Thymus (tissue), 11 donors: ENCODE measurements around the gene BMI1. TPM values are rescaled to one million over a fixed set of nuclear protein-coding genes. Genes with fewer than 3 reads are reported as not detected.
A peak's percentile ranks its signal among the peaks of the same experiment; 100 is the strongest.
"Not testable (repeated sequence)": the region's sequence is repeated elsewhere in the genome, so short reads cannot be mapped to it uniquely, and the experiment has no call there.

Source experiments
- DNase-seq, 9 donors: peaks; one replicate each; pipeline ENCODE4 v3.0.0-alpha.2; 2013; ENCODE audit warnings: low spot score in 9 of 9, low read depth in 6 of 9, missing footprints in 1 of 9
- H3K27ac ChIP-seq, 2 donors: one replicate each; pipeline ENCODE4 v1.5.1; 2013; ENCODE audit warnings: control low read depth in 1 of 2, low read depth in 1 of 2, low read length in 1 of 2, mild to moderate bottlenecking in 1 of 2, moderate library complexity in 1 of 2
- H3K27me3 ChIP-seq, 2 donors: one replicate each; pipeline ENCODE4 v1.5.1; 2013; ENCODE audit warnings: low read length in 1 of 2; ENCODE audit not compliant: control insufficient read depth in 2 of 2, insufficient read depth in 1 of 2
- H3K36me3 ChIP-seq, 2 donors: one replicate each; pipeline ENCODE4 v1.5.1; 2013; ENCODE audit warnings: low read length in 1 of 2, mild to moderate bottlenecking in 1 of 2, moderate library complexity in 1 of 2; ENCODE audit not compliant: control insufficient read depth in 2 of 2, insufficient read depth in 2 of 2
- H3K4me1 ChIP-seq, 2 donors: one replicate each; pipeline ENCODE4 v1.5.1; 2013; ENCODE audit warnings: low read length in 2 of 2; ENCODE audit not compliant: control insufficient read depth in 2 of 2, insufficient read depth in 2 of 2
- H3K4me3 ChIP-seq, 2 donors: one replicate each; pipeline ENCODE4 v1.5.1; 2013; ENCODE audit warnings: low read length in 2 of 2, control low read depth in 1 of 2, mild to moderate bottlenecking in 1 of 2
- H3K9me3 ChIP-seq, 2 donors: one replicate each; pipeline ENCODE4 v1.5.1; 2013; ENCODE audit warnings: low read length in 1 of 2, mild to moderate bottlenecking in 1 of 2; ENCODE audit not compliant: control insufficient read depth in 2 of 2, insufficient read depth in 1 of 2
- WGBS: extraction: QIAGEN DNeasy Blood & Tissue Kit; methylation state at CpG from one replicate; pipeline ENCODE4 v1.1.7; 2013; 5-methylcytosine and 5-hydroxymethylcytosine counted together
- polyA plus RNA-seq: library from polyadenylated mRNA; stranded (reverse); fragments of 200-250 nt; gene quantifications from one replicate; pipeline ENCODE4 v1.2.3, GENCODE V29; 2013
- total RNA-seq: library from RNA; stranded (reverse); fragments of 120-200 nt; gene quantifications from one replicate; pipeline ENCODE4 v1.2.4, GENCODE V29; 2013
- donor health status: healthy.

The BMI1 gene
- total and polyA plus RNA-seq, 2 donors: 26.2 to 39.8 TPM

DNA sequence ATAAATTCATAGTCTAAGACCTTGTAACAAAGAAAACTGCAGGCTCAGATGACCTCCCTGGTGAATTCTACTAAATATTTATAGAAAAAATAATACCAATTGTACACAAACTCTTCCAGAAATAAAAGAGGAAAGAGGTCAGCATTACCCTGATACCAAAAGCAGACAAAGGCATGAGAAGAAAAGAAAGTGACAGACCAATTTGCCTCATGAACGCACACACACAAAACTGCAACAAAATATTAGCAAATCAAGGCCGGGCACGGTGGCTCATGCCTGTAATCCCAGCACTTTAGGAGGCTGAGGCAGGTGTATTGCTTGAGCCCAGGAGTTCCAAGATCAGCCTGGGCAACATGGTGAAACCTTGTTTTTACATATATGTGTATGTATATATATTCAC lies 17.4 kb upstream of the BMI1 start:
- no peak for DNase-seq
- H3K4me3 ChIP-seq: no peak overlapping the region
- 95% methylated on average over 3 of the region's 3 CpGs for WGBS

GRCh38 chr10:22305721-22306120 lies 15.2 kb upstream of the BMI1 start:
- H3K4me3 ChIP-seq: no peak overlapping the region
- DNase-seq: no peak
- no peak overlapping the region for H3K27ac ChIP-seq
- H3K27me3 ChIP-seq: no peaks in the 10 kb centered on the region
- no peaks in the 10 kb centered on the region for H3K9me3 ChIP-seq
- H3K36me3 ChIP-seq: no peaks in the 10 kb centered on the region
- WGBS: 97% methylated on average over 2 of the region's 2 CpGs
- H3K4me1 ChIP-seq: no peaks in the 10 kb centered on the region

More for the DNA sequence above, 17.4 kb upstream of the BMI1 start:
- H3K4me1 ChIP-seq: no peaks in the 10 kb centered on the region
- H3K27ac ChIP-seq: no peak overlapping the region
- H3K9me3 ChIP-seq: no peaks in the 10 kb centered on the region
- no peaks in the 10 kb centered on the region for H3K36me3 ChIP-seq
- H3K27me3 ChIP-seq: no peaks in the 10 kb centered on the region

DNA sequence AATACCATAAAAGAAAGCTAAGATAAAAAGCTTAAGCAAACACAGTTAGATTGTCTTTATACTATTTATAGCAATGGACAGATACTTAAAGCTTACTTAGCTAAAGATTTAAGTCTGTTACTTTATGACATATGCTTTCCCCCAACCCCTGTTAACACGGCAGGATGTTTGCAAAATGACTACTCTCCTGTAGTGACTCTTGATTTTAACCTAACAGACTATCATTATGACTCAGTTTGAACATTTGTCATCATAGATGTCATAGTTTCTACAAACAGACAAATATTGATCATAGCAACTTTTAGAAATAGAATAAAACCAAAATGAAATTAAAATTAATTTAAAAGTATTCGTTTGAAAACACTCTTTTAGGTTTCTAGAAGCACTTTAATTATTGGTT lies 12.5 kb upstream of the BMI1 start:
- Histone ChIP-seq H3K9me3 (no peaks in the 10 kb centered on the region), H3K36me3 (no peaks in the 10 kb centered on the region), H3K27ac (no peak overlapping the region), H3K4me3 (no peak overlapping the region), H3K27me3 (no peaks in the 10 kb centered on the region), H3K4me1 (no peaks in the 10 kb centered on the region)
- no peak for DNase-seq
- 95% methylated on average over 2 of the region's 2 CpGs for WGBS

DNA sequence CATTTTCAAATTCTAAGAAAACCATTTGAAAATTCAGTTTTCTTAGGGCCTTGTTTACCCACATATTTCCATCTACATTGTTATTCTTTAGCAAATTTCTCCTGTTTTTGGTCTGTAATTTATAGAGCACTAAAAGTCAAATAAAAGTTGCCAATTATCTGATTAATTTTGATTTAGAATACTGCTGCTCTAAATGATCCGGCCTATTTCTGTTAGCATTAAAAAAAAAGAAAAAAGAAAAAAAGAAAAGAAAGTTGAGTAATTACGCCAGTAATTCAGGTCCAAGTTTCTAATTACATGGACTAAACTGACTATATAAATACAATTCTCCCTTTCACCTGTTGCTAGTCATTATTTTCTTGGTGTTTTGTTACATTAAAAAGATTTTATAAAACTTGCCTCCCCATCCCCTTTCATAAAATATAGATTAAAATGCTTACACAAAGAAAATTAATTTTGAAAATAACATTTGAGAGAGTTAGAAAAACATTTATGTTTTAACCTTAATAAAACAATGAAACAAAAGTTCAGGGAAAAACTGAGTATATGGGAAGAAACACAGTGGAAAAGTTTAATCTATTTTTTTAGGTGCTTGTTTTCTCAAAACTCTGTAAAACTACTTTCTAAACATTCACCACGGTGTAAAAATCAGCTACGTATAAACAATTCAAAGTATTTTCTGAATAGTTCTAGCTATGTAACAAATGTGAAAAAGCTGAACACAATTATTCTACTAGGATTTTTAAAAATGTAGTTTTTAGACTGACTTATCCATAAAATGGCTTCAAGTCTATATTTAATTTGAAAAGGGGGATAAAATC lies 11.5 kb upstream of the BMI1 start:
- WGBS: 98% methylated on average over 4 of the region's 4 CpGs
- H3K27ac ChIP-seq: no peak overlapping the region
- H3K27me3 ChIP-seq: no peaks in the 10 kb centered on the region
- no peak for DNase-seq
- no peaks in the 10 kb centered on the region for H3K9me3 ChIP-seq
- H3K36me3 ChIP-seq: no peaks in the 10 kb centered on the region
- no peak overlapping the region for H3K4me3 ChIP-seq
- no peaks in the 10 kb centered on the region for H3K4me1 ChIP-seq

DNA sequence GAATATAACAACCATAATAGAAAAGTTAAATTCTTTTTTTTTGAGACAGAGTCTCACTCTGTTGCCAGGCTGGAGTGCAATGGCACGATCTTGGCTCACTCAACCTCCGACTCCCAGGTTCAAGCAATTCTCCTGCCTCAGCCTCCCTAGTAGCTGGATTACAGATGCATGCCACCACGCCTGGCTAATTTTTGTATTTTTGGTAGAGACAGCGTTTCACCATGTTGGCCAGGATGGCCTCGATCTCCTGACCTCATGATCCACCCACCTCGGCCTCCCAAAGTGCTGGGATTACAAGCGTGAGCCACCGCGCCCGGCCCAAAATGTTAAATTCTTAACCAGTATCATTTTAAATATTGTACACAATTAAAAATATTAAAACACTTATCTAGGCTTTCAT lies 10.9 kb upstream of the BMI1 start:
- DNase-seq, H3K36me3 ChIP-seq, H3K27ac ChIP-seq, H3K9me3 ChIP-seq, H3K27me3 ChIP-seq, H3K4me3 ChIP-seq, H3K4me1 ChIP-seq: not testable (repeated sequence)
- 98% methylated on average over 10 of the region's 10 CpGs for WGBS

DNA sequence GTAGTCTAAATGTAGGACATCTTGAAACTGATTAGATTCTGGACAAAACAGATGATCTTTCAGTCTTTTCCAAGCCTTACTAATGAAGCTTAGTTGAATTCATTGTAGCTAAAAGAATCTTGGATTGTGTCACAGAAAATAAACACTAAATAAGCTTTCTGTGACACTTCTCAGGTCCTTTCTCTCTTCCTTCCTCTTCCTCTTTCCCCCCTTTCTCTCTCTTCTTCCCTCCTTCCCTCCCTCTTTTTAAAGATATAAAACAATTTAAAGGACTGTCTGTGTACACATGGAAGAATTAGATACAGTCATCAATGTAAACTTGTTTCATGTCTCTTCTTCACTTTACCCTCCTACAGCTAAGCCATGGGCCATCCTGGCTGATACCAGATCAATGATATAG lies 10.0 kb upstream of the BMI1 start:
- Histone ChIP-seq H3K36me3 (no peaks in the 10 kb centered on the region), H3K4me3 (no peak overlapping the region), H3K4me1 (peaks cover 0 to 3% of the 10 kb centered on the region in 2 donors), H3K9me3 (no peaks in the 10 kb centered on the region), H3K27me3 (peaks cover 0 to 6% of the 10 kb centered on the region in 2 donors), H3K27ac (no peak overlapping the region)
- no peak for DNase-seq

DNA sequence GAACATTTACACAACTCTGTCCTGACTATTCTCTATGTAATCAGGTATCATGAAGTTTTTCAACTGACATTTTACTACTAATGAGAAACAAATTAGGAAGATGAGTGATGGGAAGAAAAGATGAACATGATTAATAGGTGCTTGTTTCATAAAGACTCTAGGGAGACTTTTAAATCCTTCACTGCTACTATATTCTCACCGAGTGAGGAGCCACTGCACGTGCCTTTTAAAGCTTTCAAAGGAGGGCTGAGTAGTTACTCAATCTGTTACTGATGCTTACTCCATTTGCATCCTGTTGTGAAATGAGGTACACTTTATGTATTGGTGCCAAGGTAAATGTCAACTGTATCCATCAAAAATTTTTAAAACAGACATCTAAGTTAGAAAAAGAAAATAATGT lies 6.0 kb upstream of the BMI1 start:
- peaks cover 13 to 23% of the 10 kb centered on the region in 2 donors for H3K27me3 ChIP-seq
- H3K36me3 ChIP-seq: no peaks in the 10 kb centered on the region
- H3K27ac ChIP-seq: no peak overlapping the region
- WGBS: 39% methylated on average over 2 of the region's 2 CpGs
- peak in 1 of 9 donors; percentile 18 for DNase-seq
- no peak overlapping the region for H3K4me3 ChIP-seq
- H3K4me1 ChIP-seq: peaks cover 0 to 7% of the 10 kb centered on the region in 2 donors
- H3K9me3 ChIP-seq: no peaks in the 10 kb centered on the region

GRCh38 chr10:22315455-22316285 lies 5.2 kb upstream of the BMI1 start:
- under 1% methylated on average over 53 of the region's 53 CpGs for WGBS
- peaks cover 18 to 28% of the 10 kb centered on the region in 2 donors for H3K27me3 ChIP-seq
- no peaks in the 10 kb centered on the region for H3K9me3 ChIP-seq
- peaks cover 0 to 8% of the 10 kb centered on the region in 2 donors for H3K4me1 ChIP-seq
- peak overlapping the region; percentile 60 to 95 for H3K27ac ChIP-seq
- H3K36me3 ChIP-seq: no peaks in the 10 kb centered on the region
- peak in 1 of 9 donors; percentile 41 for DNase-seq
- H3K4me3 ChIP-seq: peak overlapping the region; percentile 94 to 97
